ENCODE measurements around the gene SPAG17. TPM values are rescaled to one million over a fixed set of nuclear protein-coding genes. Genes with fewer than 3 reads are reported as not detected.

SPAG17 gene
- polyA plus RNA-seq, 1 of the 3 experiments (the other 2 are of a cell fraction), result not detected

DNA sequence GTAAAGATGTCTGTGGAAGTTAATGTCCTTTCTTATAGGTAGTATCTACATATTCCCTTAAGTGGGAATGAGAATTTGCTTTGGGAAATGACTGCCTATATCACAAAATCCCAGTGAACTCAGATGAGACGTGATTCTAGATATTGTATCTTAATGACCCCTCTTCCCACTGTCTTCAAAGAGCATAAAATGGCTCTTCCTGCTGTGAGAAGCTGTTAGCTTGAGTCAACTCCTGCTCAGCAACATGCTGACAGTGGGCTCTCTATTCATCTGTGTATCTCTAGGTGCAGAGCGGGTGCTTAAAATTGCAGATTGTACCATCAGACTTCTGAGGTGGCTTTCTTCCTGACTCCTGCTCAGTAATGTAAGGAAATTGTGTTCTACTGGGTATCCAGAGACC, 100.6 kb downstream of the SPAG17 start:
- no peak overlapping the region for H2AFZ ChIP-seq (ENCODE audit: low read depth)
- no peaks in the 10 kb centered on the region for H3F3A ChIP-seq (replicated peaks; ENCODE audit: insufficient read depth)
- no peak overlapping the region for H3K4me2 ChIP-seq
- H3K27me3 ChIP-seq (ENCODE audit: insufficient read depth), result peaks cover 5% of the 10 kb centered on the region; the same call in 1 of the 2 replicates
- H3K27ac ChIP-seq (ENCODE audit: low read depth in 2 of 2, low read length in 1 of 2), result no peak overlapping the region
- no peaks in the 10 kb centered on the region for H3K79me2 ChIP-seq (ENCODE audit: insufficient read depth)
- H3K9me2 ChIP-seq, result no peaks in the 10 kb centered on the region
- no peak overlapping the region for H3K4me3 ChIP-seq (ENCODE audit: low read depth in 2 of 2, low read length in 1 of 2)
- DNase-seq, result no peak
- H3K9me3 ChIP-seq, result no peaks in the 10 kb centered on the region
- no peaks in the 10 kb centered on the region for H4K20me1 ChIP-seq (ENCODE audit: insufficient read depth)
- no peak overlapping the region for H3K9ac ChIP-seq
- ChIA-PET CTCF (no interaction called here), POLR2A (no interaction called here)
- H3K4me1 ChIP-seq (ENCODE audit: control insufficient read depth in 1 of 2, insufficient read depth in 2 of 2, low read depth in 1 of 2, low read length in 1 of 2), result no peaks in the 10 kb centered on the region
- TF ChIP-seq RAD21 (IDR thresholded peaks at IDR 0.05; ENCODE audit: low read length), result no peak
- TF ChIP-seq, protein P1, sequence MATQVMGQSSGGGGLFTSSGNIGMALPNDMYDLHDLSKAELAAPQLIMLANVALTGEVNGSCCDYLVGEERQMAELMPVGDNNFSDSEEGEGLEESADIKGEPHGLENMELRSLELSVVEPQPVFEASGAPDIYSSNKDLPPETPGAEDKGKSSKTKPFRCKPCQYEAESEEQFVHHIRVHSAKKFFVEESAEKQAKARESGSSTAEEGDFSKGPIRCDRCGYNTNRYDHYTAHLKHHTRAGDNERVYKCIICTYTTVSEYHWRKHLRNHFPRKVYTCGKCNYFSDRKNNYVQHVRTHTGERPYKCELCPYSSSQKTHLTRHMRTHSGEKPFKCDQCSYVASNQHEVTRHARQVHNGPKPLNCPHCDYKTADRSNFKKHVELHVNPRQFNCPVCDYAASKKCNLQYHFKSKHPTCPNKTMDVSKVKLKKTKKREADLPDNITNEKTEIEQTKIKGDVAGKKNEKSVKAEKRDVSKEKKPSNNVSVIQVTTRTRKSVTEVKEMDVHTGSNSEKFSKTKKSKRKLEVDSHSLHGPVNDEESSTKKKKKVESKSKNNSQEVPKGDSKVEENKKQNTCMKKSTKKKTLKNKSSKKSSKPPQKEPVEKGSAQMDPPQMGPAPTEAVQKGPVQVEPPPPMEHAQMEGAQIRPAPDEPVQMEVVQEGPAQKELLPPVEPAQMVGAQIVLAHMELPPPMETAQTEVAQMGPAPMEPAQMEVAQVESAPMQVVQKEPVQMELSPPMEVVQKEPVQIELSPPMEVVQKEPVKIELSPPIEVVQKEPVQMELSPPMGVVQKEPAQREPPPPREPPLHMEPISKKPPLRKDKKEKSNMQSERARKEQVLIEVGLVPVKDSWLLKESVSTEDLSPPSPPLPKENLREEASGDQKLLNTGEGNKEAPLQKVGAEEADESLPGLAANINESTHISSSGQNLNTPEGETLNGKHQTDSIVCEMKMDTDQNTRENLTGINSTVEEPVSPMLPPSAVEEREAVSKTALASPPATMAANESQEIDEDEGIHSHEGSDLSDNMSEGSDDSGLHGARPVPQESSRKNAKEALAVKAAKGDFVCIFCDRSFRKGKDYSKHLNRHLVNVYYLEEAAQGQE (IDR thresholded peaks at IDR 0.05; ENCODE audit: low read depth, low read length), result no peak
- no peaks in the 10 kb centered on the region for H3K36me3 ChIP-seq (replicated peaks in 1 of 2; ENCODE audit: control insufficient read depth in 1 of 2, insufficient read depth in 2 of 2, low read length in 1 of 2)
- 0% methylated on average over 2 of the region's 2 CpGs for WGBS (ENCODE audit: low lambda C conversion rate)

DNA sequence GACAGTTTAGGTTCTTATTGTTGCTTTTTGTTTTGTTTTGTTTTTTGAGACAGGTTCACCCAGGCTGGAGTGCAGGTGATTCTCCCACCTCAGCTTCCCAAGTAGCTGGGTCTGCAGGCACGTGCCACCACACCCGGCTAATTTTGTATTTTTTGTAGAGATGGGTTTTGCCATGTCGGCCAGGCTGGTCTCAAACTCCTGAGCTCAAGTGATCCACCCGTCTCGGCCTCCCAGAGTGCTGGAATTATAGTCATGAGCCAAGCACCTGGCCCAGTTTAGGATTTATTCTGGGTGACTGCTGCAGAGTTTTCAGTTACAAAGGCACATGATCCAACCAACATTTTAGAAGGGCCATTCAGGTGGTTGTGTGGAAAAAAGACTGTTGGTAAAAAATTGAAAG, 102.0 kb downstream of the SPAG17 start:
- Histone ChIP-seq H3K9me2 (no peaks in the 10 kb centered on the region), H3K4me1 (ENCODE audit: control insufficient read depth in 1 of 2, insufficient read depth in 2 of 2, low read depth in 1 of 2, low read length in 1 of 2) (no peaks in the 10 kb centered on the region), H4K20me1 (ENCODE audit: insufficient read depth) (no peaks in the 10 kb centered on the region), H3K27me3 (ENCODE audit: insufficient read depth) (peaks cover 5% of the 10 kb centered on the region; the same call in 1 of the 2 replicates), H3K9me3 (no peaks in the 10 kb centered on the region), H3K79me2 (ENCODE audit: insufficient read depth) (no peaks in the 10 kb centered on the region), H3K4me2 (no peak overlapping the region), H3K4me3 (ENCODE audit: low read depth in 2 of 2, low read length in 1 of 2) (no peak overlapping the region), H2AFZ (ENCODE audit: low read depth) (no peak overlapping the region), H3K9ac (no peak overlapping the region), H3K36me3 (replicated peaks in 1 of 2; ENCODE audit: control insufficient read depth in 1 of 2, insufficient read depth in 2 of 2, low read length in 1 of 2) (no peaks in the 10 kb centered on the region), H3F3A (replicated peaks; ENCODE audit: insufficient read depth) (no peaks in the 10 kb centered on the region), H3K27ac (ENCODE audit: low read depth in 2 of 2, low read length in 1 of 2) (no peak overlapping the region)
- no peak for TF ChIP-seq NFIC (IDR thresholded peaks at IDR 0.05; ENCODE audit: borderline replicate concordance)
- no peak for TF ChIP-seq YY1 (IDR thresholded peaks at IDR 0.05; ENCODE audit: low read depth)
- no peak for TF ChIP-seq RFX5 (IDR thresholded peaks at IDR 0.05; ENCODE audit: low read length)
- TF ChIP-seq MXI1 (IDR thresholded peaks at IDR 0.05; ENCODE audit: low read depth, low read length), result no peak
- no peak for TF ChIP-seq SMC3 (IDR thresholded peaks at IDR 0.05; ENCODE audit: low read depth, low read length)
- TF ChIP-seq, protein P2, sequence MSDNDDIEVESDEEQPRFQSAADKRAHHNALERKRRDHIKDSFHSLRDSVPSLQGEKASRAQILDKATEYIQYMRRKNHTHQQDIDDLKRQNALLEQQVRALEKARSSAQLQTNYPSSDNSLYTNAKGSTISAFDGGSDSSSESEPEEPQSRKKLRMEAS (IDR thresholded peaks at IDR 0.05; ENCODE audit: low read depth), result no peak
- no peak for TF ChIP-seq TEAD4 (IDR thresholded peaks at IDR 0.05; ENCODE audit: borderline replicate concordance, insufficient read depth)
- no peak for TF ChIP-seq POLR2AphosphoS5 (IDR thresholded peaks at IDR 0.05; ENCODE audit: low read depth, low read length)
- DNase-seq, result no peak
- WGBS (ENCODE audit: low lambda C conversion rate), result 0% methylated on average over 5 of the region's 5 CpGs
- ChIA-PET CTCF (no interaction called here), POLR2A (no interaction called here)
